GM19395 (cell line): ENCODE measurements around the gene SCNN1A.

Source experiments
- ATAC-seq: cut with Tn5 transposase; IDR thresholded peaks from one replicate; pipeline ENCODE4 v1.9.1; 2021; ENCODE audit warnings: mild to moderate bottlenecking, moderate library complexity; ENCODE audit not compliant: unreplicated experiment

SCNN1A gene

GRCh38 chr12:6369916-6370575 lies 5.3 kb downstream of the SCNN1A start:
- no peak for ATAC-seq

GRCh38 chr12:6368906-6369525 lies 6.3 kb downstream of the SCNN1A start:
- ATAC-seq: no peak

GRCh38 chr12:6367969-6368892 lies 7.1 kb downstream of the SCNN1A start:
- ATAC-seq: no peak

GRCh38 chr12:6367065-6367968 lies 8.0 kb downstream of the SCNN1A start:
- peak; percentile 69 for ATAC-seq

- no peak for ATAC-seq
These were observed 11.4 kb downstream of the SCNN1A start for GRCh38 chr12:6364044-6364374.

- ATAC-seq: peak; percentile 47
These were observed 11.9 kb downstream of the SCNN1A start for GRCh38 chr12:6363330-6364043.

- ATAC-seq: no peak
These were observed 12.4 kb downstream of the SCNN1A start for GRCh38 chr12:6363010-6363329.

GRCh38 chr12:6362403-6362802 lies 13.0 kb downstream of the SCNN1A start:
- ATAC-seq: no peak

- no peak for ATAC-seq
These were observed 13.5 kb downstream of the SCNN1A start for GRCh38 chr12:6361834-6362233.

GRCh38 chr12:6360578-6361490 lies 14.5 kb downstream of the SCNN1A start:
- ATAC-seq: no peak

GRCh38 chr12:6360080-6360571 lies 15.2 kb downstream of the SCNN1A start:
- ATAC-seq: no peak

GRCh38 chr12:6358881-6359280 lies 16.5 kb downstream of the SCNN1A start:
- no peak for ATAC-seq

GRCh38 chr12:6356374-6356820 lies 19.0 kb downstream of the SCNN1A start:
- no peak for ATAC-seq

- ATAC-seq: no peak
These were observed 19.6 kb downstream of the SCNN1A start for GRCh38 chr12:6355491-6356373.

- no peak for ATAC-seq
These were observed 20.6 kb downstream of the SCNN1A start for GRCh38 chr12:6354495-6355393.

GRCh38 chr12:6352193-6353173 lies 22.9 kb downstream of the SCNN1A start:
- ATAC-seq: no peak
